Measurements from ENCODE around the gene FNDC3A.
"Not testable (repeated sequence)": the region's sequence is repeated elsewhere in the genome, so short reads cannot be mapped to it uniquely, and the experiment has no call there.

The FNDC3A gene

GRCh38 chr13:49134305-49134704 is 158.6 kb downstream of the FNDC3A start:
- DNase-seq (ENCODE audit: low read depth in 2 of 2) = no peak

- not testable (repeated sequence) for DNase-seq (ENCODE audit: low read depth in 2 of 2)
Measured at GRCh38 chr13:49137138-49137643, 161.5 kb downstream of the FNDC3A start.

- DNase-seq (ENCODE audit: low read depth in 2 of 2) = no peak
Measured at GRCh38 chr13:49140910-49141611, 165.3 kb downstream of the FNDC3A start.

GRCh38 chr13:49146950-49147355 is 171.2 kb downstream of the FNDC3A start:
- DNase-seq (ENCODE audit: low read depth in 2 of 2) = no peak

- no peak for DNase-seq (ENCODE audit: low read depth in 2 of 2)
Measured at GRCh38 chr13:49148405-49148804, 172.7 kb downstream of the FNDC3A start.

GRCh38 chr13:49157955-49158584 is 182.4 kb downstream of the FNDC3A start:
- DNase-seq (ENCODE audit: low read depth in 2 of 2) = not testable (repeated sequence)

GRCh38 chr13:49163162-49163561 is 187.4 kb downstream of the FNDC3A start:
- DNase-seq (ENCODE audit: low read depth in 2 of 2) = not testable (repeated sequence)

- DNase-seq (ENCODE audit: low read depth in 2 of 2) = no peak
Measured at GRCh38 chr13:49164712-49165111, 189.0 kb downstream of the FNDC3A start.

- no peak for DNase-seq (ENCODE audit: low read depth in 2 of 2)
Measured at GRCh38 chr13:49165798-49166752, 190.4 kb downstream of the FNDC3A start.

GRCh38 chr13:49171359-49171758 is 195.6 kb downstream of the FNDC3A start:
- no peak for DNase-seq (ENCODE audit: low read depth in 2 of 2)

- DNase-seq (ENCODE audit: low read depth in 2 of 2) = no peak
Measured at GRCh38 chr13:49183672-49184325, 208.1 kb downstream of the FNDC3A start.

GRCh38 chr13:49184621-49185020 is 208.9 kb downstream of the FNDC3A start:
- DNase-seq (ENCODE audit: low read depth in 2 of 2) = no peak

GRCh38 chr13:49185264-49185663 is 209.6 kb downstream of the FNDC3A start:
- DNase-seq (ENCODE audit: low read depth in 2 of 2) = no peak

GRCh38 chr13:49190901-49191300 is 215.2 kb downstream of the FNDC3A start:
- DNase-seq (ENCODE audit: low read depth in 2 of 2) = no peak

GRCh38 chr13:49206641-49207040 is 230.9 kb downstream of the FNDC3A start:
- DNase-seq (ENCODE audit: low read depth in 2 of 2) = no peak

- DNase-seq (ENCODE audit: low read depth in 2 of 2) = no peak
Measured at GRCh38 chr13:49208619-49209018, 232.9 kb downstream of the FNDC3A start.

GRCh38 chr13:49210114-49210513 is 234.4 kb downstream of the FNDC3A start:
- no peak for DNase-seq (ENCODE audit: low read depth in 2 of 2)

- no peak for DNase-seq (ENCODE audit: low read depth in 2 of 2)
Measured at GRCh38 chr13:49210669-49211068, 235.0 kb downstream of the FNDC3A start.

GRCh38 chr13:49213539-49213938 is 237.8 kb downstream of the FNDC3A start:
- no peak for DNase-seq (ENCODE audit: low read depth in 2 of 2)

GRCh38 chr13:49213997-49214916 is 238.5 kb downstream of the FNDC3A start:
- no peak for DNase-seq (ENCODE audit: low read depth in 2 of 2)

Data from activated CD4-positive, alpha-beta T cell treated with anti-CD3 and anti-CD28 coated beads for 24 hours (primary cell).